GM19372 (cell line): ENCODE measurements around the gene OR2A12.
"Not testable (repeated sequence)": the region's sequence is repeated elsewhere in the genome, so short reads cannot be mapped to it uniquely, and the experiment has no call there.

Experiments
- ATAC-seq: cut with Tn5 transposase; IDR thresholded peaks from one replicate; pipeline ENCODE4 v1.9.1; 2021; ENCODE audit warnings: mild to moderate bottlenecking, low read depth, moderate library complexity; ENCODE audit not compliant: unreplicated experiment

Gene OR2A12

GRCh38 chr7:144085978-144086377 lies at the start of gene OR2A12:
Gene OR2A12 (plus strand): TSS chr7:144086278. CDS start chr7:144095108, 8,830 bp downstream.
- no peak for ATAC-seq

GRCh38 chr7:144036302-144036885 lies 49.7 kb upstream of the OR2A12 start:
- no peak for ATAC-seq

GRCh38 chr7:144037414-144038035 lies 48.6 kb upstream of the OR2A12 start:
- no peak for ATAC-seq

- ATAC-seq: no peak
Observed at GRCh38 chr7:144038887-144039286, 47.2 kb upstream of the OR2A12 start.

- no peak for ATAC-seq
Observed at GRCh38 chr7:144048648-144049047, 37.4 kb upstream of the OR2A12 start, which contains the start of gene OR2A5. Gene OR2A5 (plus strand): TSS chr7:144048948. CDS start chr7:144050402, 1,454 bp downstream.

GRCh38 chr7:144049491-144049890 lies 36.6 kb upstream of the OR2A12 start:
- ATAC-seq: no peak

- ATAC-seq: no peak
Observed at GRCh38 chr7:144050093-144050492, 36.0 kb upstream of the OR2A12 start.

GRCh38 chr7:144050884-144051283 lies 35.2 kb upstream of the OR2A12 start:
- not testable (repeated sequence) for ATAC-seq

- ATAC-seq: no peak
Observed at GRCh38 chr7:144057954-144058353, 28.1 kb upstream of the OR2A12 start.

- no peak for ATAC-seq
Observed at GRCh38 chr7:144063710-144064109, 22.4 kb upstream of the OR2A12 start.

- no peak for ATAC-seq
Observed at GRCh38 chr7:144069511-144069910, 16.6 kb upstream of the OR2A12 start, which contains the start of gene OR2A25. Gene OR2A25 (plus strand): TSS chr7:144069811. CDS start chr7:144074220, 4,409 bp downstream.

GRCh38 chr7:144069953-144070352 lies 16.1 kb upstream of the OR2A12 start:
- no peak for ATAC-seq

GRCh38 chr7:144074374-144074773 lies 11.7 kb upstream of the OR2A12 start:
- no peak for ATAC-seq

GRCh38 chr7:144086730-144087129 lies 652 bp downstream of the OR2A12 start:
- ATAC-seq: no peak

GRCh38 chr7:144087230-144087629 lies 1.2 kb downstream of the OR2A12 start:
- ATAC-seq: no peak

GRCh38 chr7:144090667-144091066 lies 4.6 kb downstream of the OR2A12 start:
- ATAC-seq: no peak

- no peak for ATAC-seq
Observed at GRCh38 chr7:144098776-144099175, 12.7 kb downstream of the OR2A12 start.

GRCh38 chr7:144100607-144101006 lies 14.5 kb downstream of the OR2A12 start:
- ATAC-seq: no peak

- ATAC-seq: no peak
Observed at GRCh38 chr7:144102041-144102440, 16.0 kb downstream of the OR2A12 start.

- ATAC-seq: no peak
Observed at GRCh38 chr7:144105211-144105610, 19.1 kb downstream of the OR2A12 start.

GRCh38 chr7:144109283-144109682 lies 23.2 kb downstream of the OR2A12 start, which contains the start of gene OR2A2:
Gene OR2A2 (plus strand): TSS chr7:144109583. CDS start chr7:144109583, 0 bp downstream.
- ATAC-seq: no peak

GRCh38 chr7:144110272-144110671 lies 24.2 kb downstream of the OR2A12 start:
- no peak for ATAC-seq
